ENCODE results near the gene CDK4.

- TF ChIP-seq SIN3A (IDR thresholded peaks at IDR 0.05; ENCODE audit: borderline replicate concordance, insufficient read depth, low read length) (no peak), POLR2AphosphoS5 (IDR thresholded peaks at IDR 0.05; ENCODE audit: low read depth, low read length) (no peak), FOXP2 (optimal IDR thresholded peaks at IDR 0.05; ENCODE audit: borderline replicate concordance, extremely low read depth, extremely low read length, insufficient read depth) (no peak), TAF1 (IDR thresholded peaks at IDR 0.05; ENCODE audit: borderline replicate concordance, insufficient read depth, low read length) (no peak)
- TF ChIP-seq, protein P1, sequence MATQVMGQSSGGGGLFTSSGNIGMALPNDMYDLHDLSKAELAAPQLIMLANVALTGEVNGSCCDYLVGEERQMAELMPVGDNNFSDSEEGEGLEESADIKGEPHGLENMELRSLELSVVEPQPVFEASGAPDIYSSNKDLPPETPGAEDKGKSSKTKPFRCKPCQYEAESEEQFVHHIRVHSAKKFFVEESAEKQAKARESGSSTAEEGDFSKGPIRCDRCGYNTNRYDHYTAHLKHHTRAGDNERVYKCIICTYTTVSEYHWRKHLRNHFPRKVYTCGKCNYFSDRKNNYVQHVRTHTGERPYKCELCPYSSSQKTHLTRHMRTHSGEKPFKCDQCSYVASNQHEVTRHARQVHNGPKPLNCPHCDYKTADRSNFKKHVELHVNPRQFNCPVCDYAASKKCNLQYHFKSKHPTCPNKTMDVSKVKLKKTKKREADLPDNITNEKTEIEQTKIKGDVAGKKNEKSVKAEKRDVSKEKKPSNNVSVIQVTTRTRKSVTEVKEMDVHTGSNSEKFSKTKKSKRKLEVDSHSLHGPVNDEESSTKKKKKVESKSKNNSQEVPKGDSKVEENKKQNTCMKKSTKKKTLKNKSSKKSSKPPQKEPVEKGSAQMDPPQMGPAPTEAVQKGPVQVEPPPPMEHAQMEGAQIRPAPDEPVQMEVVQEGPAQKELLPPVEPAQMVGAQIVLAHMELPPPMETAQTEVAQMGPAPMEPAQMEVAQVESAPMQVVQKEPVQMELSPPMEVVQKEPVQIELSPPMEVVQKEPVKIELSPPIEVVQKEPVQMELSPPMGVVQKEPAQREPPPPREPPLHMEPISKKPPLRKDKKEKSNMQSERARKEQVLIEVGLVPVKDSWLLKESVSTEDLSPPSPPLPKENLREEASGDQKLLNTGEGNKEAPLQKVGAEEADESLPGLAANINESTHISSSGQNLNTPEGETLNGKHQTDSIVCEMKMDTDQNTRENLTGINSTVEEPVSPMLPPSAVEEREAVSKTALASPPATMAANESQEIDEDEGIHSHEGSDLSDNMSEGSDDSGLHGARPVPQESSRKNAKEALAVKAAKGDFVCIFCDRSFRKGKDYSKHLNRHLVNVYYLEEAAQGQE (IDR thresholded peaks at IDR 0.05; ENCODE audit: insufficient read depth in 1 of 2, low read depth in 2 of 2, low read length in 2 of 2): no peak
Observed at GRCh38 chr12:57781801-57782200, 29.7 kb upstream of the CDK4 start.

Data from PFSK-1 (cell line).